Tongue (tissue), 3 donors: Measurements from ENCODE around the gene RGS17. TPM values are rescaled to one million over a fixed set of nuclear protein-coding genes. Genes with fewer than 3 reads are reported as not detected.
"Not testable (repeated sequence)": the region's sequence is repeated elsewhere in the genome, so short reads cannot be mapped to it uniquely, and the experiment has no call there.

Experiments
- DNase-seq: peaks from one replicate; pipeline ENCODE4 v3.0.0-alpha.2; 2015
- small RNA-seq: library from RNA; depleted of rRNA; stranded (forward); fragments of <200 nt; gene quantifications from one replicate; pipeline ENCODE3, GENCODE V24; 2014; ENCODE audit warnings: low replicate concordance
- total RNA-seq: library from RNA; depleted of rRNA; stranded (reverse); fragments of >200 nt; gene quantifications from one replicate; pipeline ENCODE4 v1.2.3, GENCODE V29; 2014

RGS17 gene
- total RNA-seq, 1 donor from 2014 or later, result 1.0 TPM

DNA sequence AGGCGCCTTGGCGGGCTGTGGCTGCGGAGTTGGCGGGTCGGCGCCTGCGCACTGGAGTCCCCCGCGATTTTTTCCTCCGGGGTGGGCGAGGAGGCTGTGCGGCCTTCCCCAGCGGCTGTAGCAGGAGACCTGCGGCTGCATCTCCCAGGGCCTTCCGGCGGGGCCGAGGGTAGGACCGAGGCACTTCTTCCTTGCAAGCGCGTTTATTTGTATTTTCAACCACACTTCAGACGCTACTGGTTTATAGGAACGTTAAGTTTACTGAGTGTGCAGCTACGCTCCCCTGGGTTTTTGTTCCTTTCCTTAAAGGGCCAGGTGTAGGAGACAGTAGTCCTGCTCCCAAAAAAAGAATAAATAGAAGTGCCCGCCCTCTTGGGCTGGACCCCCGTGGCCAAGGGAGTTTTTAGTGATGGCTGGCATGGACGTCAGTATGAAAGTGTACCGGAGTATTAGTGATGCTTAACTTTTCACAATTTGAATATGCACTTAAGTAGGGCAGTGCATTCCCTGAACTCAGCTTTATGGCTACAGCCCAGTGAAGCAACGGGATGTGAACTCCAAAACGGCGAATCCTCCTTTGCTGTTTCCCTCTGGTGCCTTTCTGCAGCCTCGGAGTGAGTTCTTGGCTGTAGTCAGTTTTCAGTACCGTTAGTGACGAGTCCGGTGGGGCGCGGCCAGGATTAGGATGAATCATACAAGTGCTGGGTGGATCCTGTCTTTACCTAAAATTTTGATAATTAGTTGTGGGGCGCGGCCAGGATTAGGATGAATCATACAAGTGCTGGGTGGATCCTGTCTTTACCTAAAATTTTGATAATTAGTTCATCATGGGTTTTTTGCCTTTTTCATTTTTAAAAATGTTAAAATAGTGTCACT lies 147.2 kb downstream of the RGS17 start:
- DNase-seq, result peak; percentile 99

DNA sequence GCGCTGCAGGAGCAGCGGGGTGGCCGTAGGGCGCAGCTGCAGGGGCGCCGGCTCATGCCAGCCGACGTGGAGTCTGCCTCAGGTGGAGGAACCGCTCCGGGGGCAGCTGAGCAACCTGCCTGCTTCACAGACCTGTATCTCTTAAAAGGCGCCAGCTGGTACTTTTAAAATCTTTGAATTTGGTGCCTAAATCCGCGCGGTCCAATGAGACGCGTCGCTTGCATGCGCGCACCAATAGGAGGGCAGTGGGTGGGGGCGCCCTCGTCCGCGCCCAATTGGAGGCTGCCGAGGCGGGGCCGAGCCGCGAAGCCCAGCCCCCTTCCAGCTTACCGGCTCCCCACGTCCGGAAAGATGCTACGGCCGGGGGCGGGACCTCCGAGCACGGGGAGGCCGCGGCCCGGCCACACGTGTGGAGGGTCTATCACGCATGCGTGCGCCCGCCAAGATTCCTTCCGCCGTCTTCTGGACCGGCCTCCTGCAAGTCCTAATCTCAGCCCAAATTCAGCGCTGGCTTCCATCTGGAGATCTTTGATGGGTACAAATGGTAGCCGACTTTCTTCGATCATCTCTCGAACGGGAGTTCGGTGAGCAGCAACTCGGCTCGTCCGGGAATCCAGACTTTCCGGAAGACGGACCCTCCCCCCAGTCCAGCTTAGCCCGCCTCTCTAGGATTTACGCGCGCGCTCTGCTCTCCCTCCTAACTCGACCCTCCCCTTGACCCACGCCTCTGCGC lies 148.0 kb downstream of the RGS17 start, which contains the start of gene FBXO5:
FBXO5 (minus strand) TSS at position 138 of the 733 bp plus-strand sequence; CDS start at position 56, 82 bp downstream.
- DNase-seq, result peak; percentile 99

DNA sequence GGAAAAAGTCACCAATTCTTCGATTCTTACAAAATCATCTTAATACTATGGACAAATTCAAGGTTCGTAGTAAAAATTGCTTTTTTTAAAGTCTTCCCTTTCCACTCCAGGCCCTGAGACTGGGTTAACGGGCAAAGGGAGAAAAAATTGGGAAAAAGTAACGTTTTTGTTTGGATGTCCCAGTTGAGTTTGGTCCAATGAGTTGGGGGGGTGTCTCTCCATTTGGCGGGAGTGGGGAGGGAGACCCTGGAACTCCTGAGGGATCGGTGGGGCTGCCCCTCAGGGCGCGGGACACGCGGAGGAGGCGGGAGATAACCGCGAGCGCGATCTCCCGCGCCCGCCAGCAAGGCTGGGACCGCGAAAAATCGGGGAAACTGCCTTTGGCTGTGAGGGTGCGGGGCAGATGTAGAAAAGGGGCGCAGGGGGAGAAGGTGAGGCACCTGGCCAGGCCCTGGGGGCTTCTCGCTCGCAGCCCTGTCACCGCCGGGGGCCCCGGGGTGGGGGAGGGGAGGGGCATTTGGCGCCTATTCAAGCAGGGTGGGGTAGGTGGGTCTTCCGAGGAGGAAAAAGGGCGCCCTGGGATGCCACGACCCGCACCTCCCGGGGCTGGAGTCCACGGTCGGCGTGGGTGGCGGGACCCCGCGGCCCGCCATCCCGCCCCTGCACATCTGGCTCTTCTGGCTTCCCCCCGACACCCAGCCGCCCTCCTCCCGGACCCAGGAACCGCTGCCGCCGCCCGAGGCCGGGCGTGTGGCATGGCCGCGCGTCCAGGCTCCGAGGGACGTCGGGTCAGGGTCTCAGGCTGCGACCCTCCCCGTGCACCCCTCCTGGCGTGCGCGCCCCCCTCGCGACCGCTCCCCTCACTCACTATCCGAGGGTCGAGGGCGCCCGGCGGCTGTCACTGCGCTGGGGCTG lies 148.8 kb downstream of the RGS17 start:
- DNase-seq, result peak; percentile 19

DNA sequence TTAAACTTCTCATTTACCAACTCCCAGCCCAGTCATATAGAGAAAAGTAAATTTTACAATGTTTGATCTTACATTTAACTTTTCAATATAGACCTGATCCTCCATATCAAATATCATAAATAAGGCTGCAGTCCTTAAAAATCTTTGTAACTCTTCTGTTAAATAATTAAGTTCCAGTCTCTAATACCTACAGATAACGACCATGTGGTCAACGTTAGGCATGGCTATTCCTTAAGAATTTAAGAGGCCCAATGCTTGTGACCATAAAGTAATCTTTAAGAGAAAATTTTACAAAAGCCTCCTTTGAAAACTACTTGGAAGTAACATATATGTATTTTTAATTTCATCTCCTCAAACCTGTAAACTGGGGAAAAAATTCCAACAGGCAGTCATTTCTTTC lies 149.9 kb downstream of the RGS17 start:
- DNase-seq, result no peak

DNA sequence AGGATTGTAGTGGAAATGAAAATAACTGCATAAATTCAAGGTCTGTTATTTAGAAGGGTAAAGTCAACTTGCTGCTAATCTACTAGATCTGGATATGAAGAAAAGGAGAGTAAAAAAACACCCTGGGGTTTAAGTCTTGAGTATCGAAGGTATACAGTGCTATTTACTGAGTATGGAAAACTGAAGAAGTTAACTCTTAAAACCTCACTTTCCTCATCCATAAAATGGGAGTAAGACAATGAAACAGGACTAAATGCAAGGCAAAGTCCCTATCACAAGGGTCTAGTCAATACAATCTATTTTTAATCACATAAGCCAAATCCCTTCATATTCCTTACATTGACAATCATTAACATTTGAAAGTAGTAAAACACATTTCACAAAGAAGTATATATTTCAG lies 150.4 kb downstream of the RGS17 start:
- DNase-seq, result no peak

DNA sequence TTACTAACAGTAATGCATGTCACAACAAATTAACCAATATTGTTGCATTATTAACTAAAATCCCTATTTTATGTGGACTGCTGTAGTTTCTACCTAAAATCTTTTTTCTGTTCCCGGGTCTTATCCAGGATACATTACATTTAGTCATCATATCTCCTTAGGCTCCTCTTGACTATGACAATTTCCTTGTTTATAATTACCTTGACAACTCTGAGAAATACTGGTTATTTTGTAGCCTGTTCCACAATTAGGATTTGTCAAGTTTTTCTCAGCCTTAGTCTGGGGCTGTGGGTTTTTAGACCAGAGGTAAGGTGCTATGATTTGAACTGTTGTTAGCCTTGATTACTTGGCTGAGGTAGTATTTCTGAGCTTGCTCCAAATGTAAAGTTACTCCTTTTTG lies 152.0 kb downstream of the RGS17 start:
- DNase-seq, result no peak

DNA sequence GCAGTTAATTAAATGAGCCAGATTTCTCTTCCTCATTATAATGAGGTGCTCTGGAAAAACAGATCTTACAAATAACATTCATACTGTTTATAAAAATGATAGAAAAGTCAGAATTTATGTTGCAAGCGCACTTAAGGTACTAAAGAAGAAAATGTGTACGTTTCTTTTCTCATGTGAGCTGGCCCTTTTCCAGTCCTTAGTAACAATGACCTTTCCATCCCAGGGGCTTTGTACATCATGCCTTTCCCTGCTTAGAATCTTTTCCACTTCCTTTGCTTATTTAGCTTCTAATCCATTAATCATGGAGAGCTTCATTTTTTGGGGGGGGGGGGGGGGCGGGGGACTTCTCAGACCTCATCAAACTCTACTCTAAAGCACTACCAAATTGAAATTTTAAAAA lies 153.0 kb downstream of the RGS17 start:
- DNase-seq, result no peak

DNA sequence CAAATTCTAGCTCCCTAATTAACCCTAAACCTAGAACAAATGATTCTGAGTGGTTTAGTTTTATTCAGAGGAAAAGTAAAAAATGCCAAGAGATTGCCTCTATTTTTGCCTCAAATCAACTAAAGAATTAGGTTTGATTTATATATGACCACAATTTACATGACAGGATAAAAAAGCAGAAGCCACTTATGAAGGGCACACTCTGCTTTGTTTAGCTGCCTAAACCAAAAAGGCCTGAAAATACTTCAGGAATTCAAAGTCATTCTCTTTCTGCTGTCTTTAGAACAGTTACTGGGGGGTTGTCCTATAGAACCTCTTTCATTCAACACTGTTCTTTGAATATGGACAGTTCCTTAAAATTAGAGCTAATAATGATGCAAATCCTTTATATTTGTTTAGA lies 153.5 kb downstream of the RGS17 start:
- DNase-seq, result no peak

DNA sequence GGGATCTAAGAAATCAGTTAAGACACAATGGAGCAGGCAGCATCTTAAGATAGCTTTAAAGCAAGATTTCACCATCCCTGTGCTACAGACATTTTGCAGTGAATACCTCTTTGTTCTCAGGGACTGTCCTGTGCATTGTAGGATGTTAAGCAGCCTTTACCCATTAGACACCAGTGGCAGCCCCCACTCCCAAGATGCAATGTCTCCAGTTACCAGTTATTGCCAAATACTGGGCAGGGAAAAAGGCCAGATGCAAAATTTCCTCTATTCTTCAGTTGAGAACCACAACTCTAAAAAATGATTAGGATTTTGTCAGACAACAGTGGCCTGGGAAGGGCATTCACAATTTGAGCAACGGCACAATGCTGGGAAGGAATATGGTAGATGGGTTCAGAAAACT lies 154.3 kb downstream of the RGS17 start:
- no peak for DNase-seq

DNA sequence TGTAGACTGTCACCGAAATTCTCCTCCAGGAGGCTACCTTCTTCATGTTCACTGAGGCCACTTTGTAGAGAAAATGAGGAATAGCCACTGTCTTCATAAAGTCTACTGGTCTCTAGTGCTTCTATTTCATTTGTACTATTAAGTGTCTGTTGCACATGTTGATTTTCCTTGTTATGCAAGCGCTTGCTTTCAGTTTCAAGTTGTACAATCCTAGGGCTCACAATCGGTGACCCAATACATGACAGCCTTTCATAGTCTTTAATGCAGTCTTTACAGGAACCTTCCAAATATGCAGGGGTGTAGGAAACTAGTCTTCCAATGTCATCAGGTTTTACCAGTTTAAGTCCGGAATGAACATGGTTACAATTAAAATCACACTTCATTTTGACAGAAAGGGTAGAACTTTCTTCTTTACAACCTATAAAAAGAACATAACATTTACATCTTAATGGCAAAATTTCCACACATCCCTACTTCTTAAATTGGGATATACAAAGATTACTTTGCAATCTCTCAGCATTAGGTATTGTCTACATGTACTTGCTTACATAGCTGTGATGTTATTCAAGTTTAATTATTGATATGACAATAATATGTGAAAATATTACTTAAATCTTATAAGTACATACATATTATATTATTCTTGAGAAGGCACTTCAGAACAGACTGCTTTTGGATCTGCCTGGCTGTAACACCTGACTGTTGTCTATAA lies 155.7 kb downstream of the RGS17 start:
- no peak for DNase-seq

DNA sequence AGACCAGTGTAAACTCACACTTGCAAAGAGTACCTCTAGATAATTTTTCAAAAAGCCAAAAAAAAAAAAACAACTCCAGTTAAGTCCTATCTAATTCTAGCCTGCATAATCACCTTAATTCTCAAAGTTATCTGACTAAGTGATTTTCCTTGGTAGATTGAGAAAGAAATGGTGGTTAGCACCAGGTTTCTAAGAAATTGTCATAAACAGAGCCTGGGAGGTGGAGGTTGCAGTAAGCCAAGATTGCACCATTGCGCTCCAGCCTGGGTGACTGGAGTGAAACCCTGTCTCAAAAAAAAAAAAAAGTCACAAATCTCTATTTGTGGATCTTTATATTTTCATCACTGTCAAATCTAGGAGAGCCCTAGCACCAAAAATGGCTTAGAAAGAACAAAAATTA lies 157.2 kb downstream of the RGS17 start:
- DNase-seq, result no peak

DNA sequence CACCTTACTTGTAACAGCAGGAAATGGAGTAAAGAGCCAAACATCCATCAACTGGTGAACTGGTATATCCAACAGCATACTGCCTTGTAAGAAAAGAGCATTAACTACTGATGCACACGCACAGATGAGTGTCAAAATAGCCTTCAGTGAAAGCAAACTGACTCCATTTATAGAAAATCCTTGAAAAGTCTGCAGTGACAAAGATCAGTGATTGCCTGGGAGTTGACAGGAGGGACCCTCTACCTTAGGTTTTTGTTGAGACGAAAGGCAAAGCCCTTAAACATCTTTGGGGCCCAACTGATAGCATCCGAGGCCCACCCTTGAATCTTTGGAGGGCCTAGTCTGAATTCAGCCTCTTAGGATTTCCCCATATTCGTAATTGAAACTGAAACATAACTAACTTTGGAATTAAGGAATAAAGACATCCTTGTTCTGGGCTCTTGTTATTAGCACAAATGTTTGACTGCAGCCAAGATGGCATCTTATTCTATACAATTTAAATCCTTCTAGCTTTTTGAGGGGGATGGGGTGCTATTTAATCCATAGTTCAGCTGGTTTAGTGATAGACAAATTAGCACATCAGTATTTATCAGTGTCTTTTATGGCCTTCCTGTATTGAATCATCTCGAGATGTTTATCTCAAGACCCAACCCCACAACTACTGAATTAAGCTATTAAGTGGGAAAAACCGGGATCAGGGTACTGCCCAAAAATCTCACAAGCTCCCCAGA lies 161.2 kb downstream of the RGS17 start:
- DNase-seq, result no peak

DNA sequence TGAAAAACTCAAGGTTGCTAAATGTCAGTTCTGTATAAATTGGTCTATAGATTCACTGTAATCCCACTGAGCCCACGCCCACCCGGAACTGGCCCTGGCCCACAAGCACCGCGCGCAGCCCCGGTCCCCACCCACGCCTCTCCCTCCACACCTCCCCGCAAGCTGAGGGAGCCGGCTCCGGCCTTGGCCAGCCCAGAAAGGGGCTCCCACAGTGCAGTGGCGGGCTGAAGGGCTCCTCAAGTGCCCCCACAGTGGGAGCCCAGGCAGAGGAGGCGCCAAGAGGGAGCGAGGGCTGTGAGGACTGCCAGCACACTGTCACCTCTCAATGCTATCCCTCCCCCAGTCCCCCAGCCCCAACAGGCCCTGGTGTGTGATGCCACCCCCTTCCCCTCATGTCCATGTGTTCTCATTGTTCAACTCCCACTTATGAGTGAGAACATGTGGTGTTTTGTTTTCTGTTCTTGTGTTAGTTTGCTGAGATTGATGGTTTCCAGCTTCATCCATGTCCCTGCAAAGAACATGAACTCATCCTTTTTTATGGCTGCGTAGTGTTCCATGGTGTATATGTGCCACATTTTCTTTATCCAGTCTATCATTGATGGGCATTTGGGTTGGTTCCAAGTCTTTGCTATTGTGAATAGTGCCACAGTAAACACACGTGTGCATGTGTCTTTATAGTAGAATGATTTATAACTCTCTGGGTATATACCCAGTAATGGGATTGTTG lies 164.8 kb downstream of the RGS17 start:
- DNase-seq, result not testable (repeated sequence)

DNA sequence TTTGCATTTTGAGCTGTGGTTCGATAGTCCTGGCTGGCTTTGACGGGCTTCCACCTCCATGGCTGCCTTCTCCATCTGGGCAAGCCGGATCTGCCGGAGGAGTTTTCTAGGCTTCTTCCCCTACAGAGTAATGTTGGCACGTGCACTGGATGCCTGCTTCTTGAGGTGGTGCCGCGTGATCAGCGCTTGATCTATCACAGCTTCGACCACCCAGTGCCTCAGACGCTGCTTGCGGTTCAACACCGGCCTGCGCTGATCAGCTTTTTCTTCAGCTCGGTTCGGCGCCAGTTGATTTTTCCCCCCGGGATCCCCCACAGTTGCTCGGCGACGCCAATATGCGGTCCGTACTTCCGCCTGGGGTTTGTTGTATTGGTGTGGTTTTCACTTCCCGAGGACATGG lies 171.7 kb downstream of the RGS17 start:
- no peak for DNase-seq

DNA sequence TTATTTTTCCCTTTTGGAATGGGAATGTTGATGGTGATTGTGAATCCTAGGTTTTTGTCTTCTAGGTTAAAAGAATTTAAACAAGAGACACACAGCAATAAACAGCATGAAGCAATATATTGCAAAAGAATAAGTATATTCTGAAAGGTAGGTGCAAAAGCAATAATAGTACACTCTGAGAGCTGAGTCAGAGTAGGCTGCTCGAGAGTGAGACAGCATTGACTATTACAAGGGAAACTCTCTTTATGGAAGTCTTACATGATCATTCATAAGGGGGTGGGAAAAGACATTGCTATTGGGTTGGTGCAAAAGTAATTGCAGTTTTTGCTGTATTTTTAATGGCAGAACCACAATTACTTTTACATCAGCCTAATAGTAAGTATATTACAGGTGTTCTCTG lies 173.3 kb downstream of the RGS17 start:
- no peak for DNase-seq

Small RNAs within 50 kb of the gene (small RNA-seq; reads per million reads assigned to genes)
- not detected for gene AL080276.1
- gene RNA5SP224, result not detected

Other genes starting within 250 kb of the RGS17 start
- gene FBXO5, start 148.2 kb downstream of the RGS17 start, total RNA-seq, result 16.4 TPM
- gene MTRF1L, start 128.6 kb downstream of the RGS17 start, total RNA-seq, result 19.8 TPM